Measurements from ENCODE around the gene YY1.
"Not testable (repeated sequence)": the region's sequence is repeated elsewhere in the genome, so short reads cannot be mapped to it uniquely, and the experiment has no call there.

YY1 gene

DNA sequence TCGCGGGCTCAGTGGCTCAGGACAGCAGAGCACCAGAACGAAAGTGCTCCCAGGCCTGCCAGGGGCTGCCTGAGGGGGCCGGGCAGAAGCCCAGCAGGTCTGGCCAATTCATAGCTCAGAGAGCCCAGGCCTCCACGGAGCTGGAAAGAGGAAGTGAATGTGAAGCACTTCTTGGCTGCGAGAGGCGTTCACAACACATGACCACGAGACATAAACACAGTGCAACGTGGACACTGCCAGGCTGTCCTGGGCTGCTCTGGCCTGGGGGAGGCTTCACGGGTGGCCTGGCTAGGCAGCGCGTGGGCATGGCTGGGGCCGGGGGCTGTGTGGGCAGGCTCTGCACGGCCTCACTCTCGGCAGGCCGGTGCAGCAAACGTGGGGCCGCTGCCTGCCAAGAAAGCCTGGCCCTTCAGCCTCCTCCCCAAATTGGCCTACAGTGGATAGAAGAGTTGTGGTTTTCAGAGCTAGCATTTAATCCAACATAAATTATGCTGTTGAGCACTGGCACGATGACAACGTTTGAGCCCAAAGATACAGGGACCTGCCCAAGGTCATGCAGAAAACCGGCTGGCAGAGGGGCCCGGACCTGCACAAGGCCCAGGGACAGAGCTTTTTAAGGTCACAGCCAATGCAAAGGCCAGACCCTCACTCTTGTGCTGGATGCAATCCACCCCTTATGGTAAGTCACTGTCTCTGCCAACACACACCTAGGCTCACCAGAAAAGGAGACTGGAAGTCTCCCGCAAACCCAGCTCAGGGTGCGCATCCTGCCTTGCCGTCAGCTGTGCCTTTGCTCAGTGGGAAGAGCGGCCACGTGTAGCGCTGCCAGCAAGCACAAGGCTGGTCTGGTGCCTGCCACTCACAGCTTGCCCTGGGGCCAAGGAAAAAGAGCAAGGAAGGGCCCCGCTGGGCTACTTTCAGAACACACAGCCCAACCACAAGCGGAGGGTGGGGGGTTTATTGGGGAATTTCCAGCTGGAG lies 58.7 kb downstream of the YY1 start:
- no peak for DNase-seq

DNA sequence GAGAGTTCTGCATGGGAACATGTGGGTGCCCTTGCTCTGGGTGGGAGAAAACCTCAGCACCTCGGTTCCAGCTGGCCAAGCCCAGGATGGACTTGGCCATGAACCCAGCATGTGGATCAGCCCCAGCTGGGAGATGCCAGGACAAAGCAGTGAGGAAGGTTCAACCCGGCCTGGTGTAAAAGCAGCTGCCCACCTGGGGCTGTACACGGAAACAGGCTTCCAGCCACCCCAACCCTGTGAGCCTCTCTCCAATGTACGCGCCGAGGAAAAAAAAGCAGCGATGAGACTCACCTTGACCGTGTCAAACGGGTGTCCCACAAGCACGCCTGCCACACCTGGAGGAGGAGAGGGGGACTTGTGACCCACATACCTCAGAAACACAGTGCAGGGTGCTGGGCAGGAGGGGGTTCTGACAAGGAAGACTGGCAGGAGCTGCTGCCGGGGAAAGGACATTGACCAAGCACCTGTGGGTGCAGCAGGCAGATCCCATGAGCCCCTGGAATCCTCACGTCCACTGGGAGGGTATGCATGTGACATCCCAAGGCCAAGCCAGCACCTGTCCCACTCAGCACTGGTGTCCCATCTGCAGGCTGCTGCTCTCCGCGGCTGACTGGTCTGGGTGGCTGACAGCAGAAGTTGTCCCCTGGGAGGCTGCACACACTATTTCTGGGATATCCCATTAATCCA lies 59.8 kb downstream of the YY1 start:
- DNase-seq, result no peak

DNA sequence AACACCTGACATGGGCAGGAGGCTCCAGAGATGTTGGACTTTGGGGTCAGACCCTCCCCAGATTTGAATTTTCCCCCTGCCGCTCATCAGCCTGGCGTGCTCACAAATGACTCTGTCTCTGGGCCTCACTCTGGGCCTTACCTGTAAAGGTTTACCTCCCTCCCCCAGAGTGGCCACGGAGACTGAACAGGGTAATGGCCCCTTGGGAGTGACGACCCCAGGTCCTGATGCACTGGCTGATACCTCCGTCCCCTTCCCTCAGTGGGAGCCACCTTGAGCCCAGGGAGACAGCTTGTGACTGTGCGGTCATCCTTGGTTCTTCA lies 60.3 kb downstream of the YY1 start:
- no peak for DNase-seq

DNA sequence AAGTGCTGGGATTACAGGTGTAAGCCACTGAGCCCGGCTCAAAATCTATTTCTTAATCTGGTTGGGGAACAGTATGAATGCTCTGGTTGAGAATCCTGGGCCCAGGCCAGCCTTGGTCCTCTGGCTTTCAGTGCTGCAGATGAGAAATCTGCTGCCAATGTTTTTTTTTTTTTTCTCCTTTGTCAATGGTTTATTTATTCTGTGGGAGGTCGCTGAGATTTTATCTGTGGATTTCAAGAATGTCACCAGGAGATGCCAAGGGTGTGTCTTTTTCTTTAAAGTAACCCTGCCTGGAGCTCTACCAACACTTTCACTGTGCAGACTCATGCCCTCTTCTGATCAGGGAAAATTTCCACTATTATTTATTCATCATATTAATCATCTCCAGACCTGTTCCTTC lies 63.7 kb downstream of the YY1 start:
- DNase-seq, result no peak

DNA sequence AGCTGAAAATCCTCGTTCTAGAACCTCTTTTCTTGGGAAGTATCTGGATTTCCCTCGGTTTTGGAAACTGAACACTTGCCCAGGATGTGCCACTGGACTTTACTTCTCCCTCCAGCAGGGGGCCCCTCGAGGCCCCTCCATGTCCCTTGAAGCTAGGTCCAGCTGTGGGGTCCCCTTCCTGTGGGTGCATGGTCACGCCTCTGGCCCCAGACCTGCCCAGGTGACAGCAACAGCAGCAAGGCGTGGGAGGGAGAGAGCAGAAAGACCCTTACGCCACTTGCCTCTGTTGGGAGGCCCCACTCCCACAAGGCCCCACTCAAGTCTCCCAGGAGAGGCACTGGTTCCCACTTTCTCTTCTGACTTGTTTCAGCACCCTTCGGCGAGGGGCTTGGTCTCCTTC lies 64.2 kb downstream of the YY1 start:
- DNase-seq, result peak; percentile 21

DNA sequence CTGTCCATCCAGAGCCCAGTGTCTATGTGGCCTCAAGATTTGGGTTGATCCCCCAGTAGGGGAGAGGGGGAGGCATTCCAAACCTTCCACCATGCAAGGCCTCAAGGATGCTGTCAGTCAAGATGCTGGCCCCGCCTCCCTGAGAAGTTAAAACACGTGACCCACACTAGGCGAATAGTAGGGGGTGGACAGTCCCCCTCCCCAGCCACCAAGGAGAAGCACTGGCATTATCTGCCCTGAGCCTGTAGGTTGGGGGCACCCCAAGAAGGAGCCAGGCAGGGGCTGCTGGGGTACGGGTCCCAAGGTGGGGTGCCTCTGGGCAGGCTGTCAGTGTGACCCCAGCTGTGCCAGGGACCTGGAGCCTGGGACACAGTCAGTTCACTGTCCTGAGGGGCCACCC lies 65.0 kb downstream of the YY1 start:
- DNase-seq, result no peak

DNA sequence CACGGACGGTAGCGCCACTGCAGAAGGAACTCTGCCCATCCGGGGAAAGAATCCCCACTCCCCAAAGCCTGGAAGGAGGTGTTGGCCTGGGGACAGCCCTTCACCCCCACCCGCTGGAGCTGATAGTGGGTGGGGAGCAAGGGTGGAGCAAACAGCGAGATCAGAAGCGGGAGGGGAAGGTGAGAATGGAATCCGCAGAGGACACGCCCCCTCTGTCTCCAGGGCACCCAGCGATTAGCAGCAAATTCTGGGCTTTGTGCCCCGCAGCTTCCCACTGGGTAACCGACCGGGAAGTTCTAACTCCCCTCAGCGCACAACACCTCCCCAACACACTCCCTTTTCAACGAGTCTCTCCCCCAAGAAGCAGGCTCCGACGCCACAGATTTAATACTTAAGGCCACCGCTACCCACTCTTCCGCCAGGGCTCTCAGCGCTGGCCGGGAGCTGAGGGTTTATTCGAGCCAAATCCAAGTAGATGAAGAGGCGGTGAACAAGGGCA lies 65.9 kb downstream of the YY1 start:
- DNase-seq, result no peak

DNA sequence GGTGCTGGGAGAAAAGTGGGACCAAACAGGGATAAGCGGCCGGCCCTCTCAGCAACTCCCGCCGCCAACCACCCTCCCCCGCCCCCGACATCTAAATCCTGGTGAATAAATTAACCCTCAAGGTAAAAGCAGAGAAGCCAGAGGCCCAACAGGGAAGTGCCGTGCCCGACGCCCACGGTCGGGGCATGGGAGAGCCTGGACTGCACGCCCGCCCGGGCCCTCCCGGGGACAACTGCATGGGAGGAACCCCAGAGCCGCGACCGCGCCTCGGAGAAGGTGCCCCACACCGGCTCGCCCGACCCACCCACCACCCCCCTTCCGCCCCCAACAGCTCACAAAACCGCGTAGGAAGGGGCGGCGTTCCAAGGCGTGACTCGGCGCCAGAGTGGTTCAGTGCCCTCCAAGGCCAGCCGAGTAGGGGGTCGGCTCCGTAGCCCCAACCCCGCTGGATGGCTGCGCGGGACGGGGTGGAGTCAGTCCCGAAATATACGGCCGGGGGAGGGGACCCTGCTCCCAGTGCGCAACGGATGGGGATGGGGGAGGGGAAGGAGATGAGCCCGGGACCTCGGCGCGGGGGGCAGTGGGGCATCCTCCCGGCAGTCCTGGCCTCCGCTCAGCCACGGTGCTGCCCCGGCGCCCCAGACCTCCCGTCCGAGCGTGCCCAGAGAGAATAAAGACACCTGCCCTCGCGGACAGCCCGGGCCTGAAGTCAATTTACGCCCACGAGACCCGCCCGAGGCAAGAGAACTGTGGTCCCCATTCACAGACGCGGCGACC lies 66.6 kb downstream of the YY1 start:
- no peak for DNase-seq

DNA sequence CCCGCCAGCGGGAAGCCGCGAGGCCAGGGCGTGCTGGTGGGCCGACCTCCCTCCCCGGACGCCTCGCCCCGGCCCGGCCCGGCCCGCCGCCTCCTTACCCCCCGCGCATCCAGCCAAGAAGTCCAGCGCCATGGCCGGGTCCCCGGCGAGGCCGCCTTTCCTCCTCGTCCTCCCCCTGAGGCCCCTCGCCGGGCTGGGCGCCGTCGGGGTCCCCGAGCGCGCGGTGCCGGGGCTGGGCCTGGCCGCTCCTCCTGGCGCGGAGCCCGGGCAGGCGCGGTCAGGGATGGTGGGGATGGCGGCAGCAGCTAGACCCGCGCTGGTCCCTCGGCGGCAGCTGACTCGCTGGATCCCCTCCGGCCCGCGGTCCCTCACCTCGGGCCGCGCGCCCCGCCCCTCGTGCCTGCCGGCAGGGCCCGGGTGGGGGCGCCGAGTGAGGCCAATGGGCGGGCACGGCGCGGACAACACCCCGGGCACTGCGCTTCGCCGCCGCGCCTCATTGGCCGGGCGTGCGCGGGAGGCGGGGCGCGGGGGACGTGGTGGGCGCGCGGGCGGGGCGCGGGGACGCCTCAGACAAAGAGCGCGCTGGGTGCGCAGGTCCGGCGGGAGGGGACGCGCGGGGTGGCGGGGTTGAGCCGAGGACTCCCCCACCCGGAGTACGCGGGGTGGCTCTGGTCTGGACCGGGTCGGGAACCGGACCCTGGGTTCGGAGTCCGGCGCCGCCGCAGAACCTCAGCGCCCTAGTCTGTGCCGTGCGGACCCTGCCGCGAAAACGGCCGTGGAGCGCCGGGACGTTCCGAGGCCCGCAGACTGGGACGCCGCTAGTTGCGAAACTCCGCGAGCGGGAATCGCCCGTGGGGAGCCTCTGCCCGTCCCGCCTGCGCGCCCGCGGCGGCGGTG lies 67.4 kb downstream of the YY1 start, which contains the start of gene SLC25A29:
TSS of gene SLC25A29 (minus strand) at position 344 of the 897 bp plus-strand sequence. CDS start at position 132, 212 bp downstream.
- peak; percentile 79 for DNase-seq

DNA sequence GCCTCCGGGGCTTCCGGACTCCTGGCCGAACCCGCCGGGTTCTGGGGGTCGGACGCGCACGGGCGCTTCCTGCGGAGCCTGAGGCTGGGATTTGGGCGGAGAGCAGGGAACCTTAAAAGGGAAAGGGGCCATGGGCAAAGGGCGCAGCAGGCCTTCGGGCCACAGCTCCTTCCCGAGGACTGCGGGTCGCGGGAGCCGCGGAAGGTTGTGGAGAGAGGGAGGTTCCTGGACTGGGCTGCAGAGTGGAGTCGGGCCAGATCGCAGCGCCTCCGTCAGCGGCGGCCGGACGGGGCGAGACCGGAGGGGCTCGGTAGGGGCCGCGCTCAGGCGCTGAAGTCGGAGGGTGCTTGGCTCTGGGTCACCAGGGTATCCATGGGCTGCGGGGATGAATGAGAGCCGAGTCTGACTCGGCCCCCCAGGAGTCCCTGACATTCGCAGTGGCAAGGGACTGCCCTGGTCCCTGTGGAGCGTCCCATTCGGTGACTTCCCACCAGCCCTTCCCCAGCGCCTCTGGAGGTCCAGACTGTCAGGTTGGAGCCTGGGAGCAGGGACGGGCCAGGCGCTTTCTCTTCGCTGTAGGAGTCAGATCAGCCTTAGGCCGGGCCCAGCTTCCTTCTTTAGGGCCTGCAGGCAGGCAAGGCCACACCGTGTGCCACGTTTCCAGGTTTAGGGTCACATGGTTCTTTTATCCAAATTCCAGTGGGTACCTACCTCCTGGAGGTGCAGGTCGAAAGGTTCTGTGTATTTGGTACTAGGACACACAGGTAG lies 68.2 kb downstream of the YY1 start:
- DNase-seq, result no peak

DNA sequence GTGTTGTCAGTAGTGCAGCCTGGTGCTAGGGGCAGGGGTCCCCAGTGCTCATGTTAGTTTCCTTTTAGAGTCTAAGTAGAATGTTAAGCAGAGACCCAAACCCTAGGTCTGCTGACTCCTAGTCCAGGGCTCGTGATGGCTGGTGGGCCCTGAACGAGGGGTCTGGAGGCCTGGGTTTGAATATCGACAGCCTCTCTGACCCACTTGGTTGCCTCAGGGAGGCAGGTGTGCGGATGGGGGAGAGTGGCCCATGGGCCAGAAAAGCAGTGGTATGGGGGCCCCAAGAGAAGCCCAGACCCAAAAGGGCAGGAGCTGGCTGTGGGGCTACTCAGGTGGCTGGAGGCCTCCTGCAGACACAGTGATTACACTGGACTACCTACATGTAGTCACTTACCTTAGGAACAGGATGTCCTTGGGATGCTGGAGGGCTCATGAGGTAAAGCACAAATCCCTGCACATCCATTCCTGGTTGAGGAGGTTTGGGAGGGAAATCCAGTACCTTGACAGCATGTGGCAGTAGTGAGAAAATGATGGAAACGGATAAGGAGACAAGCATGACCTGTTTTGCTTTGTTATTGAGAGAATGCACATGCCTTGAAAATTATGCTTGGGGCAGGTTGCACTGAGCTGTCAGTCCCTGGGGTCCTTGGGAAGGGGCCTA lies 69.0 kb downstream of the YY1 start:
- no peak for DNase-seq

DNA sequence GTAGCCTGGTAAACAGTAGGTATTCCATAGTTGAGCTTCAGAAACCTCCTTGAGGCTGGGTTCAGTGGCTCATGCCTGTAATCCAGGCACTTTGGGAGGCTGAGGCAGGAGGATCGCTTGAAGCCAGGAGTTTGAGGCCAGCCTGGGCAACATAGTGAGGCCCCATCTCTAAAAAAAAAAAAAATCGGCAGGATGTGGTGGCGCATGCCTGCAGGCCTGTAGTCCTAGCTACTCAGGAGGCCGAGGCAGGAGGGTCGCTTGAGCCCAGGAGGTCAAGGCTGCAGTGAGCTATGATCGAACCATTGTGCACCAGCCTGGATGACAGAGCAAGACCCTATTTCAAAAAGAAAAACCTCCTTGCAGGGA lies 69.5 kb downstream of the YY1 start:
- not testable (repeated sequence) for DNase-seq

DNA sequence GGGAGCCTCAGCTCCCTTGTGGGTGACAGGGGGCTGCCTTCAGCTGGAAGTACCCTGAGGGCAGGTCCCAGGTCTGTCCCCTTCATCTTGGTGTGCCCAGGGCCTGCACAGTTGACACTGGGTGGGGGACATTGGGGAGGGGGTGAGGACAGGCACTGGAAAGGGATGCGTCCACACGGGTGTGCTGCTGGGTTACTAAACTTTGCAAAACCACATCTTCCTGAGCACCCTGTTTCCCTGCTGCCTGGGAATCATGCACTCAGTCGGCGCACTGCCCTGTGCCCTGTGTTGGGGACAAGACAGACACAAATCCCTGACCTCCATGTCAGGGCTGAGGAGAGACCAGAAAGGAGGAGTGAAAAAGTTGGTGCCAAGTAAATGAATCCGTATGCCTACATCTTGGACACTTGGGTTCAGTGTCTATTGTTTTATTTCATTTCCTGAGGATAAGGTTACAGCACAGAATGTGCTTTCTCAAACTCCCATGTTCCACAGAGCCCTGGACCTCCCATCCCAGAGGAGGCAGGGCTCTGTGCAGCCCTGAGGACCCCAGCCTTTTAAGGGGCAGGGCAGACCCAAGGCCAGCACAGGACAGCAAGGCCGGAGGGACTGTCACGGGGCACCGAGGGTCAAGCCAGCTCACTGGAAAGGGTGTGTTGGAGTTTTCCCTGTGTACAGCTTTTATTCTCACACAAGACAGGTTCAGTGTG lies 70.2 kb downstream of the YY1 start:
- DNase-seq, result no peak

DNA sequence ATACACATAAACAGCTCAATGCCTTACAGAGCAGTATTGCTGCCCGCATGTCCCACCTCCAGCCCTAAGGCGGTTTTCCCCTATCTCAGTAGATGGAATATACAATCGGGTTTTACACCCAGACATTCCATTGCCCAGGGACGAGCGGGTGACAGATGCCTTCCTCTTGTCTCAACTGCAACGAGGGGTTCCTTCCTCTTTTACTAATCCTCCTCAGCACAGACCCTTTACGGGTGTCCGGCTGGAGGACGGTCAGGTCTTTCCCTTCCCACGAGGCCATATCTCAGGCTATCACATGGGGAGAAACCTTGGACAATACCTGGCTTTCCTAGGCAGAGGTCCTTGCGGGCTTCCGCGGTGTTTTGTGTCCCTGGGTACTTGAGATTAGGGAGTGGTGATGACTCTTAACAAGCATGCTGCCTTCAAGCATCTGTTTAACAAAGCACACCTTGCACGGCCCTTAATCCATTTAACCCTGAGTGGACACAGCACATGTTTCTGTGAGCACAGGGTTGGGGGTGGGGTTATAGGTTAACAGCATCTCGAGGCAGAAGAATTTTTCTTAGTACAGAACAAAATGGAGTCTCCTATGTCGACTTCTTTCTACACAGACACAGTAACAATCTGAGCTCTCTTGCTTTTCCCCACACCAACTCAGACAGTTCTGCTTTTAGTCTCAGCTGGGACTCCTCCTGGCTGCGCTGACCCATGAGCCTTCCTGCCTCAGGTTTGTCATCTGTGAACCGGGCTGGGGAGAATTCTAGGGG lies 73.3 kb downstream of the YY1 start:
- not testable (repeated sequence) for DNase-seq

DNA sequence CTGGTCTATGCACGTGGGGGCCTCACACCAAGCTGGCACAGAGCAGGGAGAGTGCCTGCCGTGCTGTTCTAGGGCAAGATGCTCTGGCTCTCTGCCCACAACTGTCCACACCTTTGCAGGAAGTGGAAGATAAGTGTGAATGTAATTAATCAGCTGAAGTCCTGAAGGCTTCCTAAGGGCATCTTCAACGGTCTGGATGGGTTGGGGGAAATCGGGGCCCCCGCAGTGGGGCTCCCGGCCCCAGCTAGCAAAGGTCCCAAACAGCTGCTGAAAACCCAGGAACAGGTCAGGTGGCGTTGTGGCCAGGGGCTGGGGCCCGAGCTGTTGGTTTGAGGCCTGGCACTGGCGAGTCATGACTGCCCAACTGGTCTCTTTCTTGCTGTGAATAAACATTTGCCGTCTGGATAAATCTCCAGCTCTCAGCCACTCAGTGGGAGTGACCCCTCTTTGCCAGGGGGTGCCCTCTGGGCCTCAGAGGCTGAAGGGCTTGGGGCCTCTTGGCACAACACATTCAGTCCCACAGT lies 74.0 kb downstream of the YY1 start:
- no peak for DNase-seq

DNA sequence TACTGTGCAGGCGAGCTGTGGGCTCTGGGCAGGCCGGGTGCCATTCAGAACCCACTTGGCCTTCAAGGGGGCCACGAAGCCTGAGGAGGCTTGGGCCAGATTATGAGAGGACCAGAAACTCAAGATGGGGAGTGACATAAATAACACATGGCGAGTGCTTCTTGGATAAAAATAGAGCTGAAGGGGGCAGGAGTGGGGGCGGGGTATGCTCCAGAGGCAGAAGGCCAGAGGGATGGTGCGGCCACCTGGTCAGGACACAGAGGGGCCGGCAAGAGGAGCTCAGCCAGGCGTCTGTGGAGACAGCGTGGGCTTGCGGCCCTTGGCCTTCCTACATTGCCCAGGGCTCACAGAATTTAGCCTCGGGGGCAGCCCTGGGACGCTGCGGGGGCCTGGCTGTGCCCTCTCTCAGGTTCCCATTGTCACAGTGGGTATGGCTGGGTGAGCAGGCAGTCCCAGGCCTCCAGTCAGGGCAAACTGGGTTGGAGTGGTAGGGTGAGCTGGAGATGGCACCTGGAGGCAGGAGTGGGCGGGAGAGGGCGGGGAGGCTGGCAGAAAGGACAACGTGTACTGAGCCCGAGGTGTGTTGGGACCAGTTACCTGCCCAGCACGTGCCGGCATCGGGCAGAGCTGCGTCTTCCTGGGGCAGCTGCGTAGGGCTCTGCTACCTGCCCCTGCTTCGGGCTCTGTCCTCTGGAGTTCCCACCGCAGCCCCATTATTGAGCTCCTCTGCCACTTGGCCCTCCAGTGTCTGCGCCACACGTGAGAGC lies 74.7 kb downstream of the YY1 start:
- no peak for DNase-seq

DNA sequence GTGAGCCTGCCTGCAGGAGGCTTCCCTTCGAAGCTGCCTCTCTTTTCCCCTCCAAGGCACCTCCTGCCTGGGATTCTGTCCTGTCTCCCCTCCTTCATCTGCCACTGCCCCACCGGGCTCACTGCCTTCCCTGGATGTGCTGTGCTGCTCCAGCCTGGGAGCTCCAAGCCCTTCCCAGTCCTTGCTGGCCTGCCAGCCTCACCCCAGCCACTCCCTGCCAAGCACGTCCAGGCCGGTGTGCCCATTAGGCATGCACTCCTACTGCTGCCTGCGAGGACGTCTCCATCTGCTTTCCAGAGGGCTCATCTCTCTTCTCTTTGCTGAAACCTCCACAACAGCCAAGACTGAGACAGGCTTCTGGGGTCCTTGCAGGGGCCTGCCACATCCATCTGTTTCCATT lies 75.8 kb downstream of the YY1 start:
- no peak for DNase-seq

DNA sequence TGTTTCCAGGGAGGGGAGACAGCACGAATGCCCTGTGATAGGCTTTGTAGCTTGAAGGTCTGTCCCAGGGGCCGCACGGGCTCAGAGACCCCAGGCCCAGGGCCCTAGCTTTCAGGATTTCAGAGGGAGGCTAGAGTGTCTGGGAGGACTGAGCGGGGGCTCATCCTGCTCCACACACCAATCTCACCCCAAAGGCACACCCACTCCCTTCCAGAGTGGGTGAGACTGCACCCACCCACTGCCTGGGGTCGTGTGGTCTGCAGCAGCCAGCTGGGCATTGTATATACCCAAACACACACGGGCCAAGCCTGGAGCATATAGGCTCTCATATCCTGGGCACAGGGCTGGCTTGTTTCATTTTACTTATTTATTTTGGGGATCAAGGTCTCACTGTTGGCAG lies 78.4 kb downstream of the YY1 start:
- no peak for DNase-seq
